HG03196 (cell line): Measurements from ENCODE around the gene YJEFN3.

Experiments used
- ATAC-seq: cut with Tn5 transposase; IDR thresholded peaks from one replicate; pipeline ENCODE4 v1.9.1; 2021; ENCODE audit not compliant: unreplicated experiment

YJEFN3 gene

DNA sequence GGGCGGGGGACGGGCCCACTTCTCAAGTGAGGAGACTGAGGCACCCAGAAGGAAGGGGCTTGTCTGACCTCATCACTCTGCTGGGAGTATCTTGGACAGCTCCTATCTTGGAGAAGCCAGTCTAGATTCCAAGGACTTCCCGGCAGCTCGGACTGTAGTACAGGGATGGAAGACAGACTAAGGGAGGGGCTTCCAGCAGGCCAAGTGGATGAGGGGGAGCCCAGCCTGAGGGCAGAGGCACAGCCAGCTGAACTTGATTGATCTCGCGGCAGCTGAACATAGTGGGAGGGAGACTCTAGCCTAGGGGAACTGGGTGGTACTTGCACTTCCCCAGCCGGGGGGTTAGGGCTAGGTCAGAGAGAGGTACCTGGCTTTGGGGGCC is 10.1 kb downstream of the YJEFN3 start:
- ATAC-seq, result no peak

GRCh38 chr19:19539698-19540063 is 11.0 kb downstream of the YJEFN3 start:
- ATAC-seq, result no peak

DNA sequence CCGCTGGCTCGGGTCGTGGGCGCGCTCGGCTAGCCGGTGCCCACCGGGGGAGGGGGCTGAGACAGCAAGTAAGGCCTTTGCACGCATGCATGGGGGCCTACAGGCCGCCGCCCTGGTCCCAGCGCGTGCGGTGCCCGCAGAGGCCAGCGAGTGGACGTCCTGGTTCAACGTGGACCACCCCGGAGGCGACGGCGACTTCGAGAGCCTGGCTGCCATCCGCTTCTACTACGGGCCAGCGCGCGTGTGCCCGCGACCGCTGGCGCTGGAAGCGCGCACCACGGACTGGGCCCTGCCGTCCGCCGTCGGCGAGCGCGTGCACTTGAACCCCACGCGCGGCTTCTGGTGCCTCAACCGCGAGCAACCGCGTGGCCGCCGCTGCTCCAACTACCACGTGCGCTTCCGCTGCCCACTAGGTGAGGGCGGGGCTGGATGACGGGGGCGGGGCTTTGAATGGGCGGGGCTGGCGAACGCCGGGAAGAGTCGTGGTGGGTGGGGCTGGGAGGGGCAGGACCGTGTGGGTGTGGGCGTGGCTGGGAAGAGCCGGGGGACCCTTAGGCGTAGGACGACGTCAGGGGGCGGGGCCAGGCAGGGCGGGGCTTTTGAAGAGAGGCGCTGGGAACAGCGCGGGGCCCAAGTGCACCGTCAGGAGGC is 11.5 kb downstream of the YJEFN3 start:
- no peak for ATAC-seq

- ATAC-seq, result no peak
Measured at GRCh38 chr19:19540715-19541515, 12.2 kb downstream of the YJEFN3 start.

- ATAC-seq, result no peak
Measured at GRCh38 chr19:19541616-19542015, 12.9 kb downstream of the YJEFN3 start.

GRCh38 chr19:19542507-19542906 is 13.8 kb downstream of the YJEFN3 start:
- no peak for ATAC-seq

DNA sequence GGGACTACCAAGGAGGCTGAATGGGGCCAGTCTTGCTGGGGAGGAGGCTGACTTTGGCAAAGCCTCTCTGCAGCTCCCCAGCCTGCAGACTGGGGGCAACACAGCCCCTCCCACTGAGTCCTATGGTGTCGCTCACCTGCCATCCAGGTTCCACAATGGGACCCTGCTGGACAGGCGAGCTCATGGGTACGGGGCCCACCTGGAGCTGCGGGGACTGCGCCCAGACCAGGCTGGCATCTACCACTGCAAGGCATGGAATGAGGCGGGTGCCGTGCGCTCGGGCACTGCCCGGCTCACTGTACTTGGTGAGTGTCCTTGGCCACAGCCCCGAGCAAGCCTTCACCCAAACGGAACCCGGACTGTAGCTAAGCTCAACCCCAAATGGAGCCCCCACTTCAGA is 14.4 kb downstream of the YJEFN3 start:
- no peak for ATAC-seq

DNA sequence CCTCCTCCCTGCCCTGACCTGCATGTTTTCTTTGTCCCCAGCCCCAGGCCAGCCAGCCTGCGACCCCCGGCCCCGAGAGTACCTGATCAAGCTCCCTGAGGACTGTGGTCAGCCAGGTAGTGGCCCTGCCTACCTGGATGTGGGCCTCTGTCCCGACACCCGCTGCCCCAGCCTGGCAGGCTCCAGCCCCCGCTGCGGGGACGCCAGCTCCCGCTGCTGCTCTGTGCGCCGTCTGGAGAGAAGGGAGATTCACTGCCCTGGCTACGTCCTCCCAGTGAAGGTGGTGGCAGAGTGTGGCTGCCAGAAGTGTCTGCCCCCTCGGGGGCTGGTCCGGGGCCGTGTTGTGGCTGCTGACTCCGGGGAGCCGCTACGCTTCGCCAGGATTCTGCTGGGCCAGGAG is 14.9 kb downstream of the YJEFN3 start:
- no peak for ATAC-seq

DNA sequence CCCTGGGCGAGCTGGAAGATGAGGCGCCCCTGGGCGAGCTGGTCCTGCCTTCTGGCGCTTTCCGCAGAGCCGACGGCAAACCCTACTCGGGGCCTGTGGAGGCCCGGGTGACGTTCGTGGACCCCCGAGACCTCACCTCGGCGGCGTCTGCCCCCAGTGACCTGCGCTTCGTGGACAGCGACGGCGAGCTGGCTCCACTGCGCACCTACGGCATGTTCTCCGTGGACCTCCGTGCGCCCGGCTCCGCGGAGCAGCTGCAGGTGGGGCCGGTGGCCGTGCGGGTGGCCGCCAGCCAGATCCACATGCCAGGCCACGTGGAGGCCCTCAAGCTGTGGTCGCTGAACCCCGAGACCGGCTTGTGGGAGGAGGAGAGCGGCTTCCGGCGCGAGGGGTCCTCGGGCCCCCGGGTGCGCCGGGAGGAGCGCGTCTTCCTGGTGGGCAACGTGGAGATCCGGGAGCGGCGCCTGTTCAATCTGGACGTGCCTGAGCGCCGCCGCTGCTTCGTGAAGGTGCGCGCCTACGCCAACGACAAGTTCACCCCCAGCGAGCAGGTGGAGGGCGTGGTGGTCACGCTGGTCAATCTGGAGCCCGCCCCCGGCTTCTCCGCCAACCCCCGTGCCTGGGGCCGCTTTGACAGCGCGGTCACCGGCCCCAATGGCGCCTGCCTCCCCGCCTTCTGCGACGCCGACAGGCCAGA is 15.7 kb downstream of the YJEFN3 start:
- ATAC-seq, result no peak

DNA sequence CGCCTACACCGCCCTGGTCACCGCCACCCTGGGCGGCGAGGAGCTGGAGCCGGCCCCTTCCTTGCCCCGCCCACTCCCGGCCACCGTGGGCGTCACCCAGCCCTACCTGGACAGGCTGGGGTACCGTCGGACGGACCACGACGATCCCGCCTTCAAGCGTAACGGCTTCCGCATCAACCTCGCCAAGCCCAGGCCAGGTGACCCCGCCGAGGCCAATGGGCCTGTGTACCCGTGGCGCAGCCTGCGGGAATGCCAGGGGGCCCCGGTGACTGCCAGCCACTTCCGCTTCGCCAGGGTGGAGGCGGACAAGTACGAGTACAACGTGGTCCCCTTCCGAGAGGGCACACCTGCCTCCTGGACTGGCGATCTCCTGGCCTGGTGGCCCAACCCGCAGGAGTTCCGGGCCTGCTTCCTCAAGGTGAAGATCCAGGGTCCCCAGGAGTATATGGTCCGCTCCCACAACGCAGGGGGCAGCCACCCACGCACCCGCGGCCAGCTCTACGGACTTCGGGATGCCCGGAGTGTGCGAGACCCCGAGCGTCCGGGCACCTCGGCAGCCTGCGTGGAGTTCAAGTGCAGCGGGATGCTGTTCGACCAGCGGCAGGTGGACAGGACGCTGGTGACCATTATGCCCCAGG is 16.4 kb downstream of the YJEFN3 start:
- no peak for ATAC-seq

DNA sequence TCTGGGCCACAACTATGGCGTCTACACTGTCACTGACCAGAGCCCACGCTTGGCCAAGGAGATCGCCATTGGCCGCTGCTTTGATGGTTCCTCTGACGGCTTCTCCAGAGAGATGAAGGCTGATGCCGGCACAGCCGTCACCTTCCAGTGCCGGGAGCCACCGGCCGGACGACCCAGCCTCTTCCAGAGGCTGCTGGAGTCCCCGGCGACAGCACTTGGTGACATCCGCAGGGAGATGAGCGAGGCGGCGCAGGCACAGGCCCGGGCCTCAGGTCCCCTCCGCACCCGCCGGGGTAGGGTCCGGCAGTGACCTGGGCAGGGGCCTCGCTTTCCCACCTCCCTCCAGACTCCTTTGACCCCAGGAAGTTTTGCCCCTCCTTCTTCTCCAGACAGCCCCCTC is 17.0 kb downstream of the YJEFN3 start:
- ATAC-seq, result no peak

DNA sequence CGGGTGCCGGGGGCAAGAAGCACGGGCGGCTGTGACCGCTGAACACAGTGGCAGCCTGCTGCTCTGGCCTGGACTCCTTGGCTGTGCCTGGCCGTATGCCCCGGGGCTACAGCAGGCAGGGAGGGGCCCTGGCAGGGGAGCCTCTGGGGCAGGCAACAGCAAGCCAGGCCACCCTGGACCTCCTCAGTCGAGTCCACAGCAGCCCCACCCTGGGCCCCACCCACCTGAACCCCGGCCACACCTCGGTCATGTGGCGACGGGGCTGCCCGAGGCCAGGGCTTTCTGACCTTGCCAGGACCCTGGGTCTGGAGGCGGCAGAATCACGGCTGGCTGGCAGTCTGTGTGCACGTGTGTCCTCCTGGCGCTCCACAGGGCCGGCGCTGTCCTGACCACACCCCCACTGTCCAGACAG is 18.0 kb downstream of the YJEFN3 start:
- no peak for ATAC-seq

DNA sequence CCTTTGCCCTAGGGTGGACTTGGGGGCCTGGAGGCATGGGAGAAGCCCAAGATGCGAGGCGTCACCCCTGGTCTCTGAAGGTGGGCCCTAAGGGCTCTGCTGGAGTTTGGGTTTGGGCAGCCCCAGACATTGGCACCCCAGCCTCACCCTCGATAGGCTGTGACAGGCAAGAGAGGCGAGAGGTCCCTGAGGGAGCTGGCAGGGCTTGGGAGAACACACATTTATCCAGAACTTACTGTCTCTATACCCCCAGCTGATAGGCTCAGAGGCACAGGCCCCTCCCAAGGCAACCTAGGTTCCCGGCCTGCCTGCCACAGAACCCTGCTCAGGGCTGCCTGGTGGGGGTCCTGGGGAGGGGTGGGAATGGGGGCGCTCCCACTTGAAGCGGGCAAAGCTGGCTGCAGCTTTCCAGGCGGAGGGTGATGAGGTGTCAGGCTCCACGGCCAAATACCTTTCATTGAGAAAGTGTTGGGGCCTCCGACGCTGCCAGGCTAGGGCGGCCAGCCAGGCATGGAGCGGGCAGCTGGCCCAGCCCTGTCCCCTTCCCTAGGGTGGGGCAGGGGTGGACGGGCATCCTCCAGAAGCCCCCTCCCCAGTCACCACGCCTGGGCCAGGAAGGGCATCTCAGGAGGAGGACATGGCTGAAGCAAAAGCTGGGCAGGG is 19.1 kb downstream of the YJEFN3 start:
- no peak for ATAC-seq

DNA sequence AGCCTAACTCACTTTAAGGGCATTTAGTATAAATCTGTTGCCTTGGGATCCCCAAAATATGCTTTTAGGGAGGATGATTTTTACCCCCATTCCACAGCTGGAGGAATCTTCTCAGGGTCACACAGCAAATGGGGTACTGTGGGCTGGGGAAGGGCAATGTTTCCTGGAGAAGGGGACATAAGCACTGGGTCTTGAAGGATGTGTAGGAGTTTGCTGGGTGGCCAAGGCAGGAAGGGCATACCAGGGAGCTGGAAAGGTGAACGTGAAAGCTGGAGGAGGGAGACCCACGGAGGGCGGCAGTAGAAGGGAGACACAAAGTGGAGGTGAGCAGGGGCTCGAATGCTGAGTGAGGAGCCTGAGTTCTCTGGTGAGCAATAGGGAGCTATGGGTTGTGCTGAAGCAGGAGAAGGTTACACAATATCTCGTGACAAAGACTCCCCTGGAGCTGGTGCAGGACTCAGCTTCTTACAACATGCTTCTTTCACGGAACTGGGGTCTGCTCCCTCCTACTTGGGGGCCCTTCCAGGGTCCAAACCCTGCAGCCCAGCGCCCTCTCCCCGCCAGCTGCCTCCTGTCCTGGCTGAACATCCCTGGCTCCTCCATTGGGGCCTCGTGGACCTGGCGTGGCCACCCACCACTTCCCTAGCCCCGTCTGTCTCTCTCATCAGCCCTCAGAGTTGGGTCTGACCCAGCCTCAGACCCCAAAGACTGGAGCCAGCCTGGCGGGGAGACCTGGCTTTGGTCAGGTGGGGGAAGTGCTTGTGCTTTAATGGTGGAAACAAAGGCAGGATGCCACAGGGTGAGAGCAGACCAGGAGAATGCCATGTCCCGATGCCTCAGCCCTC is 20.4 kb downstream of the YJEFN3 start:
- no peak for ATAC-seq

DNA sequence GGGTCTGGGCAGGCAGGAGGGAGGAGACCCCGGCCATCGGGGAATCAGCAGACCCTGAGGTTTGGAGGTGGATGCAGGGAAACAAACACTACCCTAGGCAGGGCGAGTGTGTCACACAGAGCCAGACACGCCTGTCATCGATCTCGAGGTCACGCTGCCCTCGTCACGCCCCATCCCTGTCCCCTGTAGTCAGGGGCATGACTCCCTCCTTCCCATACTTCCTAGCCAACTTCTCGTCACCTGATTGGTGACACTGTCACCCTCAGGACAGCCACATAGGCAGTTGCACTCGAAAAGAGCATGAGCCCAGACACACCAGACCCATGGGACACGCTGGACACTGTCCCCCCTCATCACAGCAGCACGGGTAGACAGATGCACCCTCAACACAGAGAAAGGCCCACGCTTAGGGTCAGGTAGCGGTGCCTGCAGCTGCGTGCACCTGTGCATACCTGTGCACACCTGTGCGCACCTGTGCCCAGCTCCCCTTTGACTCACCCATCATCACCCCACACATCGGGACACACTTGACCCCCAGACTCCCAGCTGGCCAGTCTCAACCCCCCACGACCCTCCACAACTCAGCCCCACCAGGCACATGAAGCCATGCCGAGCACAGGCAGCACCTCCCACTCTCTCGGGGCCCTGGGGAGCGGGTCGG is 21.2 kb downstream of the YJEFN3 start:
- no peak for ATAC-seq

GRCh38 chr19:19550485-19550929 is 21.8 kb downstream of the YJEFN3 start:
- no peak for ATAC-seq

- ATAC-seq, result no peak
Measured at GRCh38 chr19:19550972-19551852, 22.5 kb downstream of the YJEFN3 start.

DNA sequence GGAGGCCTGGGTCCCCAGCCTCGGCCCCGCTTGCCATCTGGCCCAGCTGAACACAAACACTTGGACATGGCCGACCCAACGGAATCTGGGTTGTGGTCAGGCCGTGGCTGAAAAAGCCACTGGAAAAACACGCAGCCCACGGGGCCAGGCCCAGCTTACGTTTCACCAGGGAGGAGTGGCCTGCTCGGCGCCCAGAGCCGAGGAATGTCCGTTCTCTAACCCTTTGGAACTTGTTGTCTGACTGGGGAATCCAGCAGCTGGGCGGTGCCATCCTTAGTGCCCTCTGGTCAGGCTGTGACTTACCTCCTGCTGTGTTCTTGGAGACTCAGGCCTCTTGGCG is 23.1 kb downstream of the YJEFN3 start:
- ATAC-seq, result no peak

DNA sequence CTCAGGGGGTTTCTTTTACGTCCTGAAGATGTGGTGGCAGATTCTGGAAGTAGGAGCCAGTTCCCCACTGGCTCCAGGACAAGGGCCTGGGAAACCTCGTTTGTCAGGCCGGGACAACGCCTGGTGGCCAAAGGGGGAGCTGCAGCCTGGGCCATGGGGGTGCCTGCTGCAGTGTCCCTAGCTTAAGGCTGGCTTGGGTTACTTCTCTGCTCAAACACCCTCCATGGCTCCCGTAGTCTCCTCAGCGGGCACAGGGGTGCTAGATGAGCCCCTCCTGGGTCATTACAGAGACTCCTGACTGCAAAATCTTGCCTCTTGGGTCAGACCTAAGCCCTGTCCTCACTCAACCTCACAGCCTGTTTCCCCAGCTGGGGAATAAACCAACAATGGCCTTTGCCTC is 24.1 kb downstream of the YJEFN3 start:
- ATAC-seq, result no peak
